ENCODE measurements around the gene CACNA2D2.

The CACNA2D2 gene

DNA sequence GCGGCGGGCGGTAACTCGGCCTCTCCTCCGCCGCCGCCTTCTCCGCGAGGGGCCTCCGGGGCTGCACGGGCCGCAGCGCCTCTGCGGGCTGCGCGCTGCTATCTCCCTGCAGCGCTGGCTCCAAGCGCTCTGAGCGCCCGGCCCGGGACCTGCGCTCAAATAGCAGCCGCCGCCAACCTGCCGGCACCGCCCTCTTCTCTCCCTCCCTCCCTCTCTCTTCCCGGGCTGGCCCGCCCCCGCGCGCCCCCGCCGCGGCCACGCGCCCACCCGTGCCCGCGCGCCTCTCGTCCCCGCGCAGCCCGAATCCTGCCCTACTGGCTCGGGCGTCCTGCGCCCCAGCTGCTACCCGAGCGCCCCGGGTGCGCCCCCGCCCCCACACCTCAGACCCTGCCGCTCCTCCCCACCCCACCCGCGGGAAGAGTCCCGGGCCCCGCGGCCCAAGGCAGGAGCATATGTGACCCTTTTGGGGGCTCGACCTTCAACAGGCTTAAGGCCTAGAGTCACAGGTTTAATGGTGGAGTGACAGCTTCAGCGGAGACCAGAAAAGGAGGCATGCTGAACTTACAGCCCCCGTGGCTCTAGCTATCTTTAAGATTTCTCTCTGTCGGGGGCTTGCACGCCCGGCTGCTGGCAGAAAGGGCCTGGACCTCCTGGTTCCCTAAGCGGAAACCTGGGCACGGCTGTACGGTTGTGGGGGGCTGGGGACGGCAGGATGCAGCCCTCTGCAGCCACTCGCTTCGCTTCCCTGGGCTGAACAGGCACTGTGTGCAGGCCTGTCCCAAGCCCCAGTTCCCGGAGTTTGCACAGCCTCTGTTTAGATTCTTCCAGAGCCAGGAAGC lies at the start of gene CACNA2D2:
CACNA2D2 (minus strand) TSS at position 131 of the 839 bp plus-strand sequence. CDS start 211 bp downstream, outside the sequence.
- Mint-ChIP-seq H3K36me3 (ENCODE audit: low read depth) (no peaks in the 10 kb centered on the region), H3K9me3 (no peaks in the 10 kb centered on the region), H3K4me1 (ENCODE audit: low read depth) (peaks cover 4% of the 10 kb centered on the region), H3K27ac (no peak within 1 kb of the TSS), H3K27me3 (ENCODE audit: low read depth) (peaks cover 62% of the 10 kb centered on the region), H3K4me3 (peak within 1 kb of the TSS; percentile 40)

DNA sequence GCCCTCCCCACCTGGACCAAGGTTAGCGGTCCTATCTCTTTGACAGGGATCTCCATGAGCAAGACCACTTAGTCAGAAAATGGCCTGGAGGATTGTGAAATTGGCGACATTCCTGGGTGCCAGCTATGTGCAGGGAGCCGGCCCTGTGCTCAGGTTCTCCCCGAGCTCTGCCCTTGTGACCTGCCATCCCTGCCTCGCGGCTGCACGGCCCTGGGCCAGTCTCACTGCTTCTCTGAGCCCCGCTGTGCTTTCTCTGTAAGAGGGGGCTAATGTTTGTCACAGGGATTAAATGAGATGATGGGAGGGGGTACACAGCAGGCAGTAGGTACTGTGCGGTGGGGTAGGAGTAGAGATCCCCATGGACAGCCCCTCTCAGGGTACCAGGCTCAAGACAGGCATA lies 49.2 kb upstream of the CACNA2D2 start:
- Mint-ChIP-seq H3K27me3 (ENCODE audit: low read depth) (no peaks in the 10 kb centered on the region), H3K4me1 (ENCODE audit: low read depth) (peaks cover 9% of the 10 kb centered on the region), H3K27ac (no peak overlapping the region), H3K36me3 (ENCODE audit: low read depth) (no peaks in the 10 kb centered on the region), H3K9me3 (no peaks in the 10 kb centered on the region), H3K4me3 (no peak overlapping the region)

DNA sequence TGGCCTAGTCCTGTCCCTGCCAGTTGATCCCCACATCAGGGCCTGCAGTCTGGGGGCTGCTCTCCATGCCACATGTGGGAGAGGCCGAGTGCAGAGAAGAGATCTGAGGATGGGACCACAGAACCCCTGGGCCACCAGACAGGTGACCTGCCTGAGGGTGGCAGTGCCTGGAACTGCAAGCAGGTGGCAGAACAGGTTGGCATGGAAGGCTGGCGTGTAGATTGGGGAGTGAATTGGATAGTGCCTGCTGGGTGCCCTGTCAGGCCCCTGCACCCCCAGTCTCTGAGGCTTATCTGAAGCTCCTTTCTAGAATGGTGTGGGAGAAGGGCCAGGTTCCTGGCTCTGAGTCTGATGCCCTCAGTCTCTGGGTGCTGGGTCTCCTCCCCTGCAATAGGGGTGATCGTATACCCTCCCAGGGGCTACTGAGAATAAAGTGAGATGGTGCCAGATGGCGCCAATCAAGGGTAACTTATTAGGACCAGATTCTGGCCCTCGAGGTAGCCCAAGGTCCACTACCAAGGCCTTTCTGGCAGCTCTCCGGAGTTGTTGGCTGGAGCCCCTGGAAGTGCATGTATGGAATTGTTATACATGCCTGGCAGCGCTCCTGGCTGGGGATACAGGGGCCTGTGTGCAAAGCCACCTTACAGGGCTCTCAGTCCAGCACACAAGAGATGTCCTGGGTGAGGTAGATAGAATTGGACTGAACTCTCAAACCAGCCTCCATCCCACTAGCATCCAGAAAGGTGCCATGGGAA lies 48.4 kb upstream of the CACNA2D2 start:
- Mint-ChIP-seq H3K27me3 (ENCODE audit: low read depth) (no peaks in the 10 kb centered on the region), H3K27ac (no peak overlapping the region), H3K9me3 (no peaks in the 10 kb centered on the region), H3K36me3 (ENCODE audit: low read depth) (no peaks in the 10 kb centered on the region), H3K4me1 (ENCODE audit: low read depth) (peaks cover 9% of the 10 kb centered on the region), H3K4me3 (no peak overlapping the region)

DNA sequence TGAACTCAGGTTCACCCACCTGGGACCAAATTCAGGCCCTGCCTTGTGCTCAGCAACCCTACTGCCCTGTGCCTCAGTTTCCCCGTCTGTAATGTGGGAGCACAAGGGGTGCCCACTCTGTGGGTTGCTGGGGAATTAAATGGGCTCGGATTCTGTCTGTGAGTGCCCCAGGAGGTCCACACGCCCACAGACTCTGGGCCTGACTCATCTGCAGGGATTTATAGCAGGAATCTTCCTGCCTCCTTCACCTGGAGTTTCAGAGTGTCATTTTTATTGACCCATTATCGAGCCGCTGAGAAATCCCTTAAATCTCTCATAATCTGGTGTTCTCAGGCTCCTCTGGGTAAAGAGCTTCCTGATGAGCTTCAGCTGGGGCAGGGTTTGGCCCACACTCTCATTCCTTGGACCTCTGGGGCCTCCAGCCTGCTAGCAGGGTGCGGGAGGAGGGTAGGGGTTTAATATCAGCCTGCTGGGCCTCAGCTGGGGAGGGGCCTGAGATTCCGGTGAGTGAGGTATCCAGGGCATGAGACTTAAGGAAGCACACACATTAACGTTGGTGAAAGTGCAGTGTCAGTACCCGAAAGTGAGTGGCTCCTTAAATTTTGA lies 47.7 kb upstream of the CACNA2D2 start:
- Mint-ChIP-seq H3K4me3 (no peak overlapping the region), H3K9me3 (no peaks in the 10 kb centered on the region), H3K4me1 (ENCODE audit: low read depth) (peaks cover 9% of the 10 kb centered on the region), H3K36me3 (ENCODE audit: low read depth) (no peaks in the 10 kb centered on the region), H3K27me3 (ENCODE audit: low read depth) (no peaks in the 10 kb centered on the region), H3K27ac (no peak overlapping the region)

DNA sequence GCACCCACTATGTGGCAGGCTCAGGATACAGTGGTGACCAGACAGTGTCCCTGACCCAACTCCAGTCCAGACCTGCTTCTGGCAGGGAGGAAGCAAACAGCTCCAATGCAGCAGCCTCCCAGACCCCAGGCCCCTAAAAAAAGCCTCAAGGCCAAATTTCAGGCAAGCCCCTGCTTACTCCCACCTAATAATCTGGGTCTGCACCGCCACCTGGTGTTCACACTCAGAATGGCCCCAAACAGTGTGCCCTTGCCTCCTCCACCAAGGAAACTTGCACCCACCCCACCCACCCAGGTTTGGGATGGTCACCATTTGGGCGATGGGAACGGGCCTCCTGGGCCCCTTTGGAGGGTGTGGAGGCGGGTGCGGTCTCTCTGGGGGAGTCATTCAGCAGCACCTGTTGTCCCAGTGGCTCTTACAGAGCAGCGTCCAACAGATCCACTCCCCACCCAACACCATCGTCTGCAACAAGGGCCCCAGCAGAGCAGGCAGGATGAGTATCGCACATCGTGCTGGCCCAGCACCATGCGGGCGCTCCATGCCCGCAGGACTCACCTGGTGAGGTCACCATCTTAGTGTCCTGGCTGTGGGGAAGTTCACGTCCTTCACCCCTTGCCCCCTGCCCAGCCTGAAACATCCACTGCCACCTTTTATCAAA lies 46.8 kb upstream of the CACNA2D2 start:
- no peak overlapping the region for H3K4me3 Mint-ChIP-seq
- peaks cover 9% of the 10 kb centered on the region for H3K4me1 Mint-ChIP-seq (ENCODE audit: low read depth)
- no peaks in the 10 kb centered on the region for H3K9me3 Mint-ChIP-seq
- H3K27ac Mint-ChIP-seq: no peak overlapping the region
- H3K36me3 Mint-ChIP-seq (ENCODE audit: low read depth): no peaks in the 10 kb centered on the region
- H3K27me3 Mint-ChIP-seq (ENCODE audit: low read depth): peaks cover under 1% of the 10 kb centered on the region

DNA sequence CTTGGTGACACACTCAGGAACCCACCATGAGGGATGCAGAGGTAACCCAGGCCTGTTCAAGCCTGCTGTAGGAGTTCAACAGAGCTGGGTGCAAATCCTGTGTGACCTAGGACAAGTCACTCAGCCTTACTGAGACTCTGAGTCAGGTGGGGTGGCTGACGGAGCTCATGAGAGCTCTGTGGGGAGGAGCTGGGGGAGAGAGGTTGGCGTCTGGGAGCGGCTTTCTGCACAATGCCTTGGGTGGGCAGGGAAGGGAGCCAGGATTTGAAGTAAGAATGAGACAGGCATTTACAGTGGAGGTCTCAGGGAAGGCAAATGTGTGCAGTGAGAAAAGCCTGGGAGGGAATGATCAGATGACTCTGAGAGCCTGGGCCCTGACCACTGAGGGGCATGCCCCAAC lies 45.8 kb upstream of the CACNA2D2 start:
- Mint-ChIP-seq H3K36me3 (ENCODE audit: low read depth) (no peaks in the 10 kb centered on the region), H3K9me3 (no peaks in the 10 kb centered on the region), H3K4me1 (ENCODE audit: low read depth) (peaks cover 2% of the 10 kb centered on the region), H3K27ac (no peak overlapping the region), H3K4me3 (no peak overlapping the region), H3K27me3 (ENCODE audit: low read depth) (peaks cover 7% of the 10 kb centered on the region)

DNA sequence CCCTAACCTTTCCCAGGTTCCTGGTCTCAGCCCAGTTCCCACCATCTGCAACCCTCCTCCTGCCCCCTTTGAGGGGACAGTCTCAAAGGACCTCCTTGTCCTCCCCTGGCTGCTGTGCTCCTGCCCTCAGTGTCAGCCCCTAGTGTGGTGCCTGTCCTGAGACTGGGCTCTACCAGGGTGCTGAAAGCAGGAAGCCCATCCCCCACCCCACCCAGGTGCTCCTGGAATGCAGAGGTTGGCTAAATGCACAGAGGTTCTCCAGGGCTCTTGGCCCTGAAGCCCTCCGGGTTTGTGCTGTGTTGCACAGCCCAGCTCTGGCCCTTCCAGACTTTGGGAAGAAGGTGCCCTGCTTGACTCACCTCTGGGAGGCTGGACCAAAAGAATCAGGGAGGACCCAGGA lies 42.3 kb upstream of the CACNA2D2 start:
- peaks cover 14% of the 10 kb centered on the region for H3K27me3 Mint-ChIP-seq (ENCODE audit: low read depth)
- H3K4me3 Mint-ChIP-seq: no peak overlapping the region
- no peak overlapping the region for H3K27ac Mint-ChIP-seq
- H3K36me3 Mint-ChIP-seq (ENCODE audit: low read depth): no peaks in the 10 kb centered on the region
- no peaks in the 10 kb centered on the region for H3K9me3 Mint-ChIP-seq
- peaks cover 2% of the 10 kb centered on the region for H3K4me1 Mint-ChIP-seq (ENCODE audit: low read depth)

DNA sequence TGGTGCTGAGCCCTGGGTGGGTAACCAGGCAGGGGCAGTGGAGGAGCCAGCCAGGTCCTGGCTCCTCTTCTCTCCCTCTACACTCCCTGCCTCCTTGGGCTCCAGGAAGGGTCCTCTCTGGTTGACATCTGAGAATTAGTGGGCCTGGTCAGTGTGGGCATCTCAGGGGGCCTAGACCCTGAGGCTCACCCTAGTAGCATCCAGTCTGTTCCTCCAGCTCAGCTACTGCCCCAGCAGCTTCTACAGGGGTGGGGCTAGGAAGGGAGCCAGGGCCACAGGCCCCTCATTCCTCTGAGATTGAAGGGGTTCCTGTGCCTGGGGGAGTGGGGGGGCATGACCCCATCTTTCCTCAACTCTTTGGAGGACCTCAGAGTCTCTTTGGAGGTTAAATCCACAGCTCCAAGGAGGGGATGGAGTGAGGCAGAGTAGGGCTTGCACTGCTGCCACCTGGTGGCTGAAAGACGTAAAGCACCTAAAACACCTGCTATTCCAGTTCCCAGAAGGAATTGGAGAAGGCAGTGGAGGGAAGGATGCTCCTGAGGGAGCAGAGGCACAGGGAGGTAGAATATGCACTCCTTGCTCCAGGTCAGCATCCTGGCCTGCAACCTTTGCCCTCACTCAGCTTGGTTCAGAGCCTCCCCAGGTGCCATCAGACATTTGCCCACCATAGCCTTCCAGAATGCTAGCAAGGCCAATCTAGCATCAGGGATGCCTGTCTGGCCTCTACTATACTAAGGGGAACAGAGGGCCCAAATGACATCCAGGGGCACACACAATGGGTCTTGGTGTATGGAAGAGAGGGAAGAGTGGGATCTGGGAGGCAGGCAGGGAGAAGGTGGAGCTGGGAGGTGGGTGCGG lies 39.0 kb upstream of the CACNA2D2 start:
- Mint-ChIP-seq H3K27ac (no peak overlapping the region), H3K36me3 (ENCODE audit: low read depth) (no peaks in the 10 kb centered on the region), H3K27me3 (ENCODE audit: low read depth) (peaks cover 27% of the 10 kb centered on the region), H3K9me3 (no peaks in the 10 kb centered on the region), H3K4me1 (ENCODE audit: low read depth) (peaks cover 2% of the 10 kb centered on the region), H3K4me3 (no peak overlapping the region)

DNA sequence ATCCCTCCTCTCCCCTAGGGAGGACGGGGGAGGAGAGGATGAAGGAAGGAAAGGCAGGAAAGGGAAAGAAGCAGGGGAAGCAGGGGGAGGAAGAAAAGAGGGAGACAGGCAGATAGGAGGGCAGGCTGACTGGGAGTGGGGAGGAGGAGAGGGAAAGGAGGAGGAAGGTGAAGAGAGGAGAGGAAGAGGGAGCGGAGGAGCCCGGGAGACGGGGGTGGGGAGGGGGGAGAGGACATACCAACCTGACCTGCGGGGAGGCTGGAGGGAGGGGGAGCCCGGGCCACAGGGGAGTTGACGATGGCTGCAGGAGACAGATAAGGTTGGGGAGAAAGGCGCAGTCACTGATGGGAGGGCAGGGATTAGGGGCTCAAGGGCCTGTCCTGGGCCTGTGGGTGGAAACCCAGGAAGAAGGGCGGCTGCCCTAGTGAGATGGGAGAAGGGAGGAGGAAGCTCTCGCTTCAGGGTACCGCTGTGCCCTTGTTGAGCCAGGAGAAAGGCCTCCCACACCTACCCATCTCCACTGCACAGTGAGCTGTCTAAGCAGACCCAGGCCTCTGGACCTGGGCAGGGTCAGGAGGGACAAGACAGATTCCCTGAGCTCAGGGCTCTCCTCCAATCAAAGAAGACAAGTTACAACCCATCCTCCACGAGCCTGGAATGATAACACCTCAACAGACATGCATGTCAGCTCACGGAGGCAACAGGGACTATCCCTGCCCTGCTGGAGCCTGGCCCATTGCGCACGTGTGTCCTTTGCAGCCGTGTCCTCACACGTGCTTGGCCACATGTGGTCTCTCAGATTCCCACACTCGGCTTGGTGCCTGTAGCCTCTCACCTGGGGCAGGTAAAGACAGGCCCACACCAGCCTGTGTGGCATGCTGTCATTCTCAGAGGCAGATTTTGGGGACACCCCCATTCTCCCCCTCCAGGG lies 36.2 kb upstream of the CACNA2D2 start:
- peaks cover 2% of the 10 kb centered on the region for H3K4me1 Mint-ChIP-seq (ENCODE audit: low read depth)
- H3K4me3 Mint-ChIP-seq: no peak overlapping the region
- no peak overlapping the region for H3K27ac Mint-ChIP-seq
- H3K9me3 Mint-ChIP-seq: no peaks in the 10 kb centered on the region
- no peaks in the 10 kb centered on the region for H3K36me3 Mint-ChIP-seq (ENCODE audit: low read depth)
- H3K27me3 Mint-ChIP-seq (ENCODE audit: low read depth): peaks cover 29% of the 10 kb centered on the region

DNA sequence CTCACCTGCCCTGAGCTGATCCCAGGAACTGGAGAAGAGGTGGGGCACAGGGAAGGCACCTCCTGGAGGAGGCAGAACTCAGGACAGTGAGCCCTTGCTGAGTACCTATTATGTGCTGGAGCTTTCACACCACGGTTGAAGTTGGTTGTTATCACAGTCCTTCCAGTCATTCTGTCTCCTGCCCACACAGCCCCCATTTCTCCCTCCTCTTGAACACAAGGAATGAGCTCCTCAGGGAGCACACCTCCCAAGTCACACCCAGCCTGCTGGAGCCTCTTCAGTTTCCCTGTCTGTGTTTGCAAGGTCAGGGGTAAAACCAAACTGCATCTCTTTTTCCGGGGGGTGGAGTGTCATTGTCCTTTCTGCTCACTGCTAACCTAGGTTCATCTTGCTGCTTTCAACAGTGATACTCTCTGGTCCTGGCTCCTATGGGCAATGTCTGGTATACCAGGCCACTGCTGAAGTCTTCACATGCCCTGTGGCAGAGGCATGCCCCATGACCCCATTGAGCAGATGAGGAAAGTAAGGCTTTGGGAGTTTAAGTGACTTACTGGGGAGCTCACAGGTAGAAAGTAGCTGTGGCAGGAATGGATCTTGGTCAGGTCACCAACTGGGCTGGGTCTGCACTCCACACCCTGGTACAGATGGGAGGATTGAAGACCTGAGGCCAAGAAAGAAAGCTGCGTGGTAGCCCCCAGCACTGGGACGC lies 34.1 kb upstream of the CACNA2D2 start:
- H3K4me3 Mint-ChIP-seq: no peak overlapping the region
- no peak overlapping the region for H3K27ac Mint-ChIP-seq
- peaks cover 2% of the 10 kb centered on the region for H3K4me1 Mint-ChIP-seq (ENCODE audit: low read depth)
- H3K36me3 Mint-ChIP-seq (ENCODE audit: low read depth): no peaks in the 10 kb centered on the region
- H3K27me3 Mint-ChIP-seq (ENCODE audit: low read depth): peaks cover 42% of the 10 kb centered on the region
- no peaks in the 10 kb centered on the region for H3K9me3 Mint-ChIP-seq

DNA sequence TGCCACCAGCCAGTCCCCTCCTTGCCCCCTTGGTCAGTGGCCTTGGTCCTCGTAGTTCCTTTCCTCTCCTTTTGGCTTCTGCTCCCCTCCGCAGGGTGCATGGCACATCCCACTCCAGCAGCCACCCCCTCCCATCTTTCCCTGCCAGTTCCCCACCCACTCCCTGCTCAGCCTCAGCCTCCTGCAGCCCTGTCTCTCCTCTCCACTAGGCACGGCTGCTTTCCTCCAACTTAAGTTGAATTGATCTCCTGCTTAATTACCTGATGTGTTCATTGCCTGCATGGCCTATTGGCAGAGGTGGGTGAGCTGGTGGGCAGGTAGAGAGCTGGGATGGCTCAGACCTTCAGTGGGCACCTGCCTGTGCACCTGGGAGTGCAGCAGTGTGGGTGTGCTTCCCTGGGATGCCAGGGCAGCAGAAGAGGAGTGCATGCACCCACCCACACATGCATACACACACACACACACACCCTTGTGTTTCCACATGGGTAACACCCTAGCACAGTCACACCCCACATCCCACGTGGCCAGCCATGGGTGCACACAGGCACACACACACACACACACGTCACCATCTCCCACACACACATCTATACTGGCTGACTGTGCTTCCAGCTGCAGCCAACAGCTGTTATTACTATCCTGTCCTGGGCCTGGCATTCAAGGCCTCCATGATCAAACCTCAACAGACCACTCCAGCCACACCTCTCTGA lies 33.2 kb upstream of the CACNA2D2 start:
- peaks cover under 1% of the 10 kb centered on the region for H3K4me1 Mint-ChIP-seq (ENCODE audit: low read depth)

DNA sequence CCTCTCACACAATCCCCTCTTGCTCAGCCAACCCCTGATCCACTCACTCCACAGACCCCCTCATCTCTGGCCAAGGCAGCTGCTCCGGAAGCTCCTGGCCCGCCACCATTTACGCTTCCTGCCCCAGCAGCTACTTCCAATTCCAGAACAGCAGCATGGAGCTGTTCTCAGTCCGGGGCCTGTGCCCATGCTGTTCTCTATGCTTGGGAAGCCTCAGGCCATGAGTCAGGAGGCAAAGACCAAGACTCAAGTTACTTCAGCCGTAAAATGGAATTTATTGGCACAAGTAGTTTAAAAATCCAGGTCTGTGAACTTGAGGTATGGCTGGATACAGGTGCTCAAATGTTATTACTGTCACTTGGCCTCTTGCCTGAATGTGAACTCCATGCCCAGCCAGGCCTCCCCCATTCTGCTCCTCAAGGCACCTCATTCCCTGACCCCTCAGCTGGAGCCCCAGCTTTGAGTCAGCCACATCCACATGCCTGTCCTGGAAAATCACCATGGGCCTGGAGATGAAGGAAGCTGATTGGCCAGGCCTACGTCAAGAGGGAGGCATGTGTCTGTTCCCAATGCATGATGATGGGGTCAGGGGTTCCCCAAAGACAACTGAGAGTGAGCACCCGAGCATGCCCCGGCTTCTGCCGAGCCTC lies 31.4 kb upstream of the CACNA2D2 start:
- Mint-ChIP-seq H3K27me3 (ENCODE audit: low read depth) (peaks cover 59% of the 10 kb centered on the region), H3K4me3 (no peak overlapping the region), H3K4me1 (ENCODE audit: low read depth) (no peaks in the 10 kb centered on the region), H3K36me3 (ENCODE audit: low read depth) (no peaks in the 10 kb centered on the region), H3K9me3 (no peaks in the 10 kb centered on the region), H3K27ac (no peak overlapping the region)

More for the DNA sequence above, 33.2 kb upstream of the CACNA2D2 start:
- no peak overlapping the region for H3K27ac Mint-ChIP-seq
- H3K27me3 Mint-ChIP-seq (ENCODE audit: low read depth): peaks cover 49% of the 10 kb centered on the region
- no peaks in the 10 kb centered on the region for H3K36me3 Mint-ChIP-seq (ENCODE audit: low read depth)
- no peak overlapping the region for H3K4me3 Mint-ChIP-seq
- no peaks in the 10 kb centered on the region for H3K9me3 Mint-ChIP-seq

Data from T-helper 1 cell treated with Interleukin-12 subunit alpha and Interleukin-12 subunit beta and Interleukin-4 antibody, amounts not matched to agents 30 μg/mL and 1 μg/mL, for 36 hours (primary cell).